Astrocyte (in vitro differentiated cells and primary cell): Measurements from ENCODE around the gene PCP4. TPM values are rescaled to one million over a fixed set of nuclear protein-coding genes. Genes with fewer than 3 reads are reported as not detected.

ENCODE experiments used
- DNase-seq: peaks from one replicate; pipeline ENCODE4 v3.0.0-alpha.2; 2010; ENCODE audit warnings: low read depth
- FAIRE-seq: peaks from 2 replicates; lab custom pipeline; 2011; peaks lifted over from hg19 to GRCh38; lab: Jason Lieb, UNC
- H2AFZ ChIP-seq: 2 replicates; pipeline ENCODE4 v1.6.0; 2012; ENCODE audit warnings: low read depth, low read length, inconsistent platforms
- H3K27ac ChIP-seq: 2 replicates; pipeline ENCODE4 v1.5.1; 2011; ENCODE audit warnings: low read depth, low read length, inconsistent platforms
- H3K27me3 ChIP-seq: 2 replicates; pipeline ENCODE4 v1.6.0; 2011; ENCODE audit warnings: low read length, inconsistent platforms; ENCODE audit not compliant: insufficient read depth
- H3K36me3 ChIP-seq: 2 replicates; pipeline ENCODE4 v1.5.1; 2011; ENCODE audit warnings: low read length, inconsistent platforms; ENCODE audit not compliant: insufficient read depth
- H3K4me1 ChIP-seq: 2 replicates; pipeline ENCODE4 v1.5.1; 2011; ENCODE audit warnings: low read length, inconsistent platforms; ENCODE audit not compliant: insufficient read depth
- H3K4me2 ChIP-seq: 2 replicates; pipeline ENCODE4 v1.6.0; 2012; ENCODE audit warnings: low read length, inconsistent platforms
- H3K4me3 ChIP-seq: 2 replicates; pipeline ENCODE4 v1.5.1; 2011; ENCODE audit warnings: low read depth, mild to moderate bottlenecking, low read length, inconsistent platforms; ENCODE audit not compliant: insufficient read depth
- H3K79me2 ChIP-seq: 2 replicates; pipeline ENCODE4 v1.6.0; 2012; ENCODE audit warnings: mild to moderate bottlenecking, low read length, inconsistent platforms; ENCODE audit not compliant: insufficient read depth
- H3K9ac ChIP-seq: 2 replicates; pipeline ENCODE4 v1.6.0; 2012; ENCODE audit warnings: mild to moderate bottlenecking, low read length, inconsistent platforms
- H3K9me3 ChIP-seq: 2 replicates; pipeline ENCODE4 v1.5.1; 2012; ENCODE audit warnings: low read depth, mild to moderate bottlenecking, low read length, inconsistent platforms; ENCODE audit not compliant: insufficient read depth
- H4K20me1 ChIP-seq: 2 replicates; pipeline ENCODE4 v1.6.0; 2012; ENCODE audit warnings: low read length, inconsistent platforms; ENCODE audit not compliant: insufficient read depth
- H3K27ac Mint-ChIP-seq: one replicate; pipeline ENCODE4 v1.8.0; 2021; ENCODE audit warnings: mild to moderate bottlenecking, mixed read lengths; ENCODE audit not compliant: unreplicated experiment
- H3K27me3 Mint-ChIP-seq: one replicate; pipeline ENCODE4 v1.8.0; 2021; ENCODE audit warnings: low read depth, mixed read lengths; ENCODE audit not compliant: unreplicated experiment
- H3K36me3 Mint-ChIP-seq: one replicate; pipeline ENCODE4 v1.8.0; 2021; ENCODE audit warnings: low read depth, mixed read lengths; ENCODE audit not compliant: unreplicated experiment
- H3K4me1 Mint-ChIP-seq: one replicate; pipeline ENCODE4 v1.8.0; 2021; ENCODE audit warnings: low read depth, mixed read lengths; ENCODE audit not compliant: unreplicated experiment
- H3K4me3 Mint-ChIP-seq: one replicate; pipeline ENCODE4 v1.8.0; 2021; ENCODE audit warnings: mild to moderate bottlenecking, moderate library complexity, mixed read lengths; ENCODE audit not compliant: unreplicated experiment
- H3K9me3 Mint-ChIP-seq: one replicate; pipeline ENCODE4 v1.8.0; 2021; ENCODE audit warnings: mild to moderate bottlenecking, mixed read lengths; ENCODE audit not compliant: unreplicated experiment
- CTCF ChIP-seq: IDR thresholded peaks from 2 replicates; pipeline ENCODE4 v1.5.1; 2011; ENCODE audit warnings: low read depth, mild to moderate bottlenecking, inconsistent platforms, low read length, moderate library complexity; ENCODE audit not compliant: insufficient read depth
- EZH2 ChIP-seq: IDR thresholded peaks from 2 replicates; pipeline ENCODE4 v1.6.1; 2012; ENCODE audit warnings: mild to moderate bottlenecking, low read length, inconsistent platforms; ENCODE audit not compliant: insufficient read depth
- total RNA-seq: library from RNA; stranded (reverse); gene quantifications from 2 replicates; pipeline ENCODE4 v1.2.1, GENCODE V29; 2021

PCP4 gene
- total RNA-seq, 1 donor from 2014 or later: 0.68 TPM

- Histone ChIP-seq H3K79me2 (no peaks in the 10 kb centered on the region), H2AFZ (no peak overlapping the region), H3K4me2 (no peak overlapping the region), H3K27me3 (peaks cover 11% of the 10 kb centered on the region), H3K9me3 (no peaks in the 10 kb centered on the region), H3K27ac (no peak overlapping the region), H3K36me3 (no peaks in the 10 kb centered on the region), H3K4me1 (no peaks in the 10 kb centered on the region), H4K20me1 (no peaks in the 10 kb centered on the region), H3K9ac (no peak overlapping the region), H3K4me3 (no peak overlapping the region)
- DNase-seq (no peak), FAIRE-seq (no peak)
- TF ChIP-seq CTCF (no peak), EZH2 (no peak)
- Mint-ChIP-seq H3K27ac (no peak overlapping the region), H3K4me3 (no peak overlapping the region), H3K27me3 (peaks cover 12% of the 10 kb centered on the region), H3K36me3 (no peaks in the 10 kb centered on the region), H3K4me1 (peaks cover 14% of the 10 kb centered on the region), H3K9me3 (peaks cover 5% of the 10 kb centered on the region)
Observed at GRCh38 chr21:39918558-39918957, 51.3 kb downstream of the PCP4 start.

- H3K9me3 ChIP-seq: peaks cover 2% of the 10 kb centered on the region
- no peak for DNase-seq
- no peaks in the 10 kb centered on the region for H3K4me1 ChIP-seq
- no peaks in the 10 kb centered on the region for H3K36me3 Mint-ChIP-seq
- H3K4me3 ChIP-seq: no peak overlapping the region
- H3K36me3 ChIP-seq: no peaks in the 10 kb centered on the region
- no peak overlapping the region for H3K27ac Mint-ChIP-seq
- no peaks in the 10 kb centered on the region for H4K20me1 ChIP-seq
- TF ChIP-seq CTCF (no peak), EZH2 (no peak)
- no peak overlapping the region for H3K9ac ChIP-seq
- H3K79me2 ChIP-seq: no peaks in the 10 kb centered on the region
- H3K4me3 Mint-ChIP-seq: no peak overlapping the region
- H3K27me3 Mint-ChIP-seq: peaks cover 23% of the 10 kb centered on the region
- no peak overlapping the region for H3K27ac ChIP-seq
- no peak overlapping the region for H3K4me2 ChIP-seq
- H3K4me1 Mint-ChIP-seq: no peaks in the 10 kb centered on the region
- H2AFZ ChIP-seq: no peak overlapping the region
- peaks cover 4% of the 10 kb centered on the region for H3K27me3 ChIP-seq
- no peak for FAIRE-seq
- H3K9me3 Mint-ChIP-seq: no peaks in the 10 kb centered on the region
Observed at GRCh38 chr21:39923476-39923875, 56.2 kb downstream of the PCP4 start.

- no peaks in the 10 kb centered on the region for H3K36me3 ChIP-seq
- FAIRE-seq (no peak), DNase-seq (no peak)
- Mint-ChIP-seq H3K36me3 (no peaks in the 10 kb centered on the region), H3K9me3 (no peaks in the 10 kb centered on the region), H3K27ac (no peak overlapping the region), H3K27me3 (peaks cover 31% of the 10 kb centered on the region), H3K4me1 (no peaks in the 10 kb centered on the region), H3K4me3 (no peak overlapping the region)
- peaks cover 2% of the 10 kb centered on the region for H3K9me3 ChIP-seq
- H2AFZ ChIP-seq: no peak overlapping the region
- H3K4me1 ChIP-seq: no peaks in the 10 kb centered on the region
- H3K4me2 ChIP-seq: no peak overlapping the region
- TF ChIP-seq EZH2 (no peak), CTCF (no peak)
- no peak overlapping the region for H3K27ac ChIP-seq
- H3K27me3 ChIP-seq: peaks cover 2% of the 10 kb centered on the region
- no peak overlapping the region for H3K4me3 ChIP-seq
- no peaks in the 10 kb centered on the region for H4K20me1 ChIP-seq
- H3K79me2 ChIP-seq: no peaks in the 10 kb centered on the region
- H3K9ac ChIP-seq: no peak overlapping the region
Observed at GRCh38 chr21:39924577-39925308, 57.5 kb downstream of the PCP4 start.
